ENCODE results near the gene EPN3.

Gene EPN3

DNA sequence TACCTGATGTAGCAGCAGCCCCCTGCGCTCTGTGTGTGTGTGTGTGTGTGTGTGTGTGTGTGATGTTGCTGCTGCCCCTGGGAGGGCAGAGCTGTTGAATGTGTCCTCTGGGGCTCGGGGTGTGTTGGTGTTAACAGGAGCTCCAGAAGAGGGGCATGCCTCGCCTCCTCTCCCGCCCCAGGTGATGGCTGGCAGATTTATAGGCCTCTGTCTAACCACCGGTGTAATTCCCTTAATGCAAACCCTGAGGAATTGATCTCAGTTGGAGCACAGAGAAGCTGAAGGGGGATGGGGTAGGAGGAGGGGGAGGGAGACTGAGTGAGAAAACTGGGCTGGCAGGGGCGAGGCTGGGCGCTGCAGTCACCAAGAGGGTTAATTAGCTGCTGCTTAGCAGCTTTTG is 38.0 kb downstream of the EPN3 start:
- no peak for DNase-seq

DNA sequence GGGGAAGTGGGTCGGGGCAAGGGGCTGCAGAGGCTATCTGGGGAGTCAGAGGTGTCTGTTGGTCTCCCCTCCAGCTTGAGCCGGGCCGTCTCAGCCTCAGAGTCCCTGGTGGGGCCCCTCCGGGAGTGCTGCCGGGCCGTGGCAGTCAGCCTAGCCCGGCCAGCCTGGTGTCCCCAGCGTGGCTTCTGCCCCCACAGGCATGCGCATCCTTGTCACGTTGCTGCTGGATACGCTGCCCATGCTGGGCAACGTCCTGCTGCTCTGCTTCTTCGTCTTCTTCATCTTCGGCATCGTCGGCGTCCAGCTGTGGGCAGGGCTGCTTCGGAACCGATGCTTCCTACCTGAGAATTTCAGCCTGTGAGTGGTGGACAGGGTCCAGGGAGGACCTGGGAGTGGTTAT is 39.1 kb downstream of the EPN3 start:
- DNase-seq = no peak

DNA sequence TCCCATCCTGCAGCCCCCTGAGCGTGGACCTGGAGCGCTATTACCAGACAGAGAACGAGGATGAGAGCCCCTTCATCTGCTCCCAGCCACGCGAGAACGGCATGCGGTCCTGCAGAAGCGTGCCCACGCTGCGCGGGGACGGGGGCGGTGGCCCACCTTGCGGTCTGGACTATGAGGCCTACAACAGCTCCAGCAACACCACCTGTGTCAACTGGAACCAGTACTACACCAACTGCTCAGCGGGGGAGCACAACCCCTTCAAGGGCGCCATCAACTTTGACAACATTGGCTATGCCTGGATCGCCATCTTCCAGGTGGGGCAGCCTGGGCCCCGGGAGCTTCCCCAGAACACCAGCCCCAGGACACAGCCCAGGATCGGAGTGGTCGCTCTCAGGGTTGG is 40.0 kb downstream of the EPN3 start:
- DNase-seq = no peak

DNA sequence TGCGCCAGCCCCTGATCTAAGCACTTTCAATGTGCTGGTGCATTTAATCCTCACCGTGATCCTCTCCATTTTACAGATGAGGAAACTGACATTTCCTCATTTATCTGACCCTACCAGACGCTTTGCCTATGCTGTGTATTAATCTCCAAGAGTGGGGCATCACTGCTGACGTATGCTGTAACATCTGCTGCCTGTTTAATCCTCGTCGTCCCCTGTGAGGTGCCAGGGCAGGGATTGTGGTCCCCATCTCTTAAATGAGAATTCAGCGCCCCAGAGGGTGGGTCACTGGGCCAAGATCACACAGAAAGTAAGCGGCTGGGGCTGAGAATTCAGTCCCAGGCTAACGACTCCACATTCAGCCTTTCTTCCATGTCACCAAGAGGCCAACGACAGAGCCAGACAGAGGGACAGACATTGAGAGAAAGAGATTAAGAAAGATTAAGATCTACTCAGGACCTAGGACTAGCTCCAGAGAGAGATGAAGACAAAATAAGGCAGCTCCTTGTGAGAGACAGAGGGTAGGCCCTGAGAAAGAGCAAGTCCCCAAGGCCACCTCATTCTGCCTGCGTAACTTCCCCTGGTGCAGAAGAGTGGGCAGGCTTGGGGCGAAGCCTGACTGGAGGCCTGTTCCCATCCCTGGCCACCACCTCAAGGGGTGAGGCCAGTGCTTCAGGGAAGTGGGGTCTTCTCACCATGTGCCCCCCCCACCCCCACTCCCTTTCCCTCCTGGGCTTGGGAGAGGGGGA is 41.5 kb downstream of the EPN3 start:
- no peak for DNase-seq

DNA sequence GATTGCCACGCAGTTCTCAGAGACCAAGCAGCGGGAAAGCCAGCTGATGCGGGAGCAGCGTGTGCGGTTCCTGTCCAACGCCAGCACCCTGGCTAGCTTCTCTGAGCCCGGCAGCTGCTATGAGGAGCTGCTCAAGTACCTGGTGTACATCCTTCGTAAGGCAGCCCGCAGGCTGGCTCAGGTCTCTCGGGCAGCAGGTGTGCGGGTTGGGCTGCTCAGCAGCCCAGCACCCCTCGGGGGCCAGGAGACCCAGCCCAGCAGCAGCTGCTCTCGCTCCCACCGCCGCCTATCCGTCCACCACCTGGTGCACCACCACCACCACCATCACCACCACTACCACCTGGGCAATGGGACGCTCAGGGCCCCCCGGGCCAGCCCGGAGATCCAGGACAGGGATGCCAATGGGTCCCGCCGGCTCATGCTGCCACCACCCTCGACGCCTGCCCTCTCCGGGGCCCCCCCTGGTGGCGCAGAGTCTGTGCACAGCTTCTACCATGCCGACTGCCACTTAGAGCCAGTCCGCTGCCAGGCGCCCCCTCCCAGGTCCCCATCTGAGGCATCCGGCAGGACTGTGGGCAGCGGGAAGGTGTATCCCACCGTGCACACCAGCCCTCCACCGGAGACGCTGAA is 43.2 kb downstream of the EPN3 start:
- no peak for DNase-seq

DNA sequence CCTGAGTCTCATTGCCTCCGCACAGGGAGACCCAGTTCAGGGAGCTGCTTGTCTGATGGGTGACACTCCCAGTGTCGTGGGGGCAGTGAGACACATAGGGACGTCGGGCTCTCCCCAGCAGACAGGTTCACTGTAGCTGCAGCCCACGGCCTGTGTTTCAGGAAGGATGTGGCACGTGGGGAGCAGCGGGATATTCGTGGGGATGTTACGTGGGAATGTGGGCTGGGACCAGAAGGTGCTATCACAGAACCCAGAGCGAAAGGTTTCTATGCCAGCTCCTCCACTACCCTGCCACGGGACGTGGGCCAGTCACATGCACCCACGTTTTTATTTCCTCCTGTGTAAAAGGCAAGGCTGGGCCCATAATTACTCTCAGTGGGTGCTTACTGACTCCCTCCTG is 44.3 kb downstream of the EPN3 start:
- no peak for DNase-seq

DNA sequence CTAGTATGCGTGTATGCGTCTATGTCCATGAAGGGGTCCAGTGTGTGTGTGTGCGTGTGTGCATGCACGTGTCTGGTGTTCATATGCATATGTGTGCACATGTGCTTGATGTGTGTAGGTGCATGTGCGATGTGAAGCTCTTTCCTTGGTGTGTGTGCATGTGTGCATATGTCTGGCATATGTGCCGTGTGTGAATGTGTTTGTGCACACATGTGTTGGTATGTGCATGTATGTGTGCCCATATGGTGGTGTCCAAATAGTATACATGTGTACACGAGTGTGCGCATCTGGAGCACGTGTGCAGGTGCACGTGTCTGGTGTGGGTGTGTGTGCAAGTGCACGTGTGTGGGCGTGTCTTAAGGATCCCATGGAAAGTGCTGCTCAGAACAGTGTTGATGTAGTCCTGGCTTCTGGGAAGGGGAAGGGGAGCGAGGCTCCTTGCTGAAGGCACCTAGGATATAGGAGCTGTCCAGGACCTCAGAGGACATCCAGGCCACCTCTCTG is 45.0 kb downstream of the EPN3 start:
- no peak for DNase-seq

DNA sequence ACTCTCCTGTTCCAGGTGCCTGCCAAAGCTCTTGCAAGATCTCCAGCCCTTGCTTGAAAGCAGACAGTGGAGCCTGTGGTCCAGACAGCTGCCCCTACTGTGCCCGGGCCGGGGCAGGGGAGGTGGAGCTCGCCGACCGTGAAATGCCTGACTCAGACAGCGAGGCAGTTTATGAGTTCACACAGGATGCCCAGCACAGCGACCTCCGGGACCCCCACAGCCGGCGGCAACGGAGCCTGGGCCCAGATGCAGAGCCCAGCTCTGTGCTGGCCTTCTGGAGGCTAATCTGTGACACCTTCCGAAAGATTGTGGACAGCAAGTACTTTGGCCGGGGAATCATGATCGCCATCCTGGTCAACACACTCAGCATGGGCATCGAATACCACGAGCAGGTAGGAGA is 45.6 kb downstream of the EPN3 start:
- DNase-seq = no peak

DNA sequence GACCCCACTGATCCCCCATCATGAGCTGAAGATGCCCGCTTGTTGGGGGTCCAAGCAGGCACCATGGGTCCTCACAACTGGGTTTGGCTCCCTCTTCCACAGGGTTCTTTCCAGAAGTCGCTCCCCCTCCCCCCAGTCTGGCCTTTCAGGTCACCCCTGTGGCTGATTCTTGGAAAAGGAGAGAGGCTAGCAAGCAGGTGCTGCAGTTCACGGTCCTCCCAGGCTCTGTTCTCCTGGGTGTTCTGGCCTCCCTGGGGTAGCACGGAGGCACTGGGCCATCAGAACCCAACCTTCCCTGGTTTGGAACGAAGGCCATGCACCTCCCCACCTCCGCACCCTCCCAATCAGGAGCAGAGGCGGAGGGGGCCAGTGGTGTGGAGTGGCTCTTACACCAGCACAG is 46.9 kb downstream of the EPN3 start:
- DNase-seq = no peak

DNA sequence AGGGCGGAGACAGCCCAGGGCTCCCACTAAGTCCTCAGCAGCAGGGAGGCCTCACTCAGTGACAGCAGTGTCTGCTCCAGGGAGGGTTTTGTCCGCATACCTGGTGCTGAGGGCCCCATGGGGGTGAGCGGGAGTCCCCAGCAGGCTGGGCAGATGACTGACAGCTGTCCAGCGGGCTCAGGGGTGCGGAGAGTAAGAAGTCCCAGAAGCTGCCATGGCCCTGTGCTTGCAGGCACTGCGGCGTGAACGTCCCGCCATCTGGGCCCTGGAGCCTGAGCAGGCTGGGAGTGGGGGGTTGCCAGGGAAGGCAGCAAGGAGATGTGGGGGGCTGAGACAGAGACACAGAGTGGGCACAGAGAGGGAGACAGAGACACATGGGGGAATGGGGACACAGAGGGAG is 48.1 kb downstream of the EPN3 start:
- no peak for DNase-seq

DNA sequence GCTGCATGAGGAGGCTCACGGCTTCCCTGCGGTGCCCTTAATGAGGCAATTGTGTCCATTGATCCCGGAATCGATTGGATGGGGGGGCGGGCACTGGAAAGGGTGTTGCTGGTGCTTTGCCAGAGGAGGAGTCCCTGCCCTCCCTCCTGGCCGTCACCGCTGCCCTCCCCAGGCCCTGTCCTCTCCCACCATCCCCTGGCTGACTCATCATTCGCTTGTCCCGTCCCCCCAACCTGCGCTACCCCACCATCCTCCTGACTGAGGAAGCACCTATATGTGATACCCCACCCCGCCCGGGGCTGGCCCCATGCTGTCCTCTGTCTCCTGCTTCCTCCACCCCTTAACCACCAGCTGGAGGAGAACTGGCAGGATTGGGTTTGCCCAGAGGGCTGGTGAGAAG is 48.8 kb downstream of the EPN3 start:
- DNase-seq = no peak

DNA sequence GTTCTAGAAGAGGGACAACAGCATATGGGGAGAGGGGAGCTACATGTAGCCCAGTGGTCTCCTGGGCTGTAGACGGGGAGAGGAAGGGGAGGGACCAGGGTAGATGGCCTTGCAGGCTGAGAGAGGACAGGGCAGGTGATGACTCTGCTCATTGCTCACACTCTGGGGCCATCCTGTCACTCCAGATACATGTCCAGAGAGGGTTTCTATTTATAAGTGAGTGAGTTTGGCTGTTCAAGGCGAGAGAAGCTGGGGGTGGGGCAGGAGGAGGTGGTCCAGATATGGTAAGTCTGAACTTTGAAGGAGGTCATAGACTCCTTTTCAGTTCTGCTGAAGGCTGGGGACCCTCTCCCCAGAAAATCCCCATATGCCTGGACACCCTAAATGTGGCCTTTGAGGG is 50.2 kb downstream of the EPN3 start:
- DNase-seq = no peak

DNA sequence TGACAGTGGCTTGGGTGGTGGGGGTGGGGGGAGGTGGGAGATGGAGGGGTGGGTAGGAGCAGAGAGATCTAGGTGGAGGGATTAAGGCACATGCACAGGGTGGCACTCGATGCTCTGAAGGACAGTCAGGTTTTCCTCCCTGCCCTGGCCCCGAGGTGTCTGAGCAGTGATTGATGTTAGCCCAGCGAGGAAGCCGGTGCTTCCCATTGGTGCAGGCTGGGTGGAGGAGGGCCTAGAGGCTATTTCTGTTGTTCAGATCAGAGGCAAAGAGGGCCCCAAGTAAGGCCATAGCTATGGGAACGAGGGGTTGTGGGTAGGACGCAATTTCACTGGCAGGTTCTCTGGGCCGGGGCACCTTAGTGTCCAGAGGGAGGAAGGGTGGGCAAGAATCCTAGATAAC is 51.1 kb downstream of the EPN3 start:
- DNase-seq = no peak

DNA sequence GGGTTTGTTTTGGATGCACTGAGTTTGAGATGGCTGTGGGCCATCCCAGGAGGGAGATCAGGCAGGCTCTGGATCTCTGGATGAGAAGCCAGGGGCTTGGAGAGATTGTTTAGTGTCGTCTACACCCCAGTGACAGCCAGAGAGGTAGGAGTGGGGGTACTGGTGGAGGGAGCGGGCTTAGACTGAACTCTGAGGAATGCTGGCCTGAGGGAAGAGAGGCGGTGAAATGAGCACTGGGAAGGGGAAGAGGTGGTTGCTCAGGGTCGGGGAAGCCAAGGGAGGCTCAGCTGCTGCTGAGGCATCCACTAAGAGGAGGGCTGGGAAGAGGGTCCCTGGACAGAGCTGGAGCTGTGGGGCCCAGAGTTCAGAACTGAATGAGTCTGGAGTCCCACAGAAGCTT is 51.6 kb downstream of the EPN3 start:
- no peak for DNase-seq

DNA sequence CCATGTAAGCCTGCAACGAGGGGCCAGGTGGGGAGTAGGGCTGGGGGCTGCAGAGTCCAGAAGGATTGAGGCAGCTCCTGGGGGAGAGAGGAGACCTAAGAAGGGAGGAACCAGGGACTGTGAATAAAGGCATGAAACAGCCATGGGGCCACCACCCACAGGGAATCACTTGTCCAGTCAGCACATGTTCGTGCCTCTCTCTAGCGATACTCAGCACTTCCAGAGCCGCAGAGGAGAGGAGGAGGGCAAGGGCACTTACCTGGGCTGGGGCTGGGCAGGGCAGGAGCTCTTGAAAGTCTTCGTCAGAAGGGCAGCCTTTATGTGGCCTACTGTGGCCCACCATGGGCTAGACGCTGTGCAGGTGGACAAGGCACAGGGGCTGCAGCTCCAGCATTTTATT is 52.2 kb downstream of the EPN3 start:
- DNase-seq = no peak

DNA sequence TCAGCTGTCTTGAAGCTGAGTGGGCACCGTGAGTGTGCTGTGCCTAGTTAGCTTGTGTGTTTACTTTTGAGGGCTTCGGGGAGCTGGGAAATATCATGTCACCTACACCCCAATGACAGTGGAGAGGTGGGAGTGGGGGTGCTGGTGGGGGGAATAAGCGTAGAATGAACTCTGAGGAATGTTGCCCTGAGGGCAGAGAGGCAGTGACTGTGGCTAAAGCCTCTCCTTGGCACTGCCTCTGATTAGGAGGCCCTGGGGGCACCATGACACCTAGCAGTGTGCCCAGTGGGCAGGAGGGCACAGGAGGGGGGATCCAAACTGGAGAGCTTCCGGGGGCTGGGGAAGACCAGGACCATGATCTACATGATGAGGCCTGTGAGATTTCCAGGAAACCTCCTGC is 52.8 kb downstream of the EPN3 start:
- no peak for DNase-seq

DNA sequence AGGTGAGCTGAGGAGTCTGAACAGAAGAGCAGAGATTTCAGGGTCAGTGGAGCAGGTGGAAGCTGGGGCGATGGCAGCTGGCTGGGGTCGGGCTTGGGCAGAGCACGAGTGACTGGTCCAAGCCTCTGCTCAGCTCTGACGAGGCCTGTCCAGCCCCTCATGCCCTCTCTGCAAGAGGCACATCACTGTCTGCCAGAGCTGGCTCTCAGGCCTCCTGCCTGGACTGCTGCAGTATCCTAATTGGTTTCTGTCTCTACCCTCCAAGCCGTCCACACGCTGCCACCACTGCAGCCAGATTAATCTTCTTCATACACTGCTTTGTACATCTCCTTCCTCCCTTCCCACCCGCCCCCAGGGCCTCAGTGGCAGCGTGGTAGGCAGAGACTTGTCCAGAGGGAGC is 53.4 kb downstream of the EPN3 start:
- DNase-seq = no peak

DNA sequence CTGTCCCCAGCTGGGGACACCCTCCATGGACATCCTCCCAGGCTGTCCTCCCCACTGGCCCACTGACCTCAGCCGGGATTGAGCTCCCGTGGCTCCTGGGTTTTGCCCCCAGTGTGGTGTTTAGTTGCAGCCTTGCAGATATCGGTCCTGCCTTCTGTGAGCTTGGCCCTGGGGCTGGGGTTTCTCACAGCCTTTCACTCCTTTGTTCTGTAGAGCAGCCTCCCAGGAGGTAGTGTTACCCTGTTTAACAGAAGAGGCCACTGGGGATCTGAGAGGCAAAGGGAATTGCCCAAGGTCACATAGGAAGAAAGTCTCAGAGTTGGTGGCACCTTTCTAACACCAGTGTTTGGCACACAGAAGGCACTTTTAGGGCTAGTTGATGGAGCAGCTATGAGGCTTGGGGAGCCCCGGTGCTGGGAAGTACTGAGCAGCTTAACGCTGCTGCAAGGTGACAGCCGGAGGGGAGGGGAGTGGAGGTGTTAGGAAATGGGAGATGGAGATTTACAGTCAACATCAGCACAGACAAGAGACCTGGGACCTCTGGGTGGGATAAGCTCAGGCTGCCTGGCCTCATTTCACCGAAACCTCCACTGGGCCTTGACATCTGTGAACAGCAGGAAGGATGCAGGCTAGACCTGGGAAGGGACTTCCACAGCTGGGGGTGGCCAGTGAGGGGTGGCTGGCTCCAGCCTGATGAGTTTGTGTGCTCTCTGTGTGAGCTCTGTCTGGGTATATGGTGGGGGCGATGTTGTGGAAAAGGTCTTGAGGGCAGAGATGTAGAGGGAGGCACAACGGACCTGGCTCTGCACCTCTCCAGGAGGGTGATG is 54.1 kb downstream of the EPN3 start:
- no peak for DNase-seq

DNA sequence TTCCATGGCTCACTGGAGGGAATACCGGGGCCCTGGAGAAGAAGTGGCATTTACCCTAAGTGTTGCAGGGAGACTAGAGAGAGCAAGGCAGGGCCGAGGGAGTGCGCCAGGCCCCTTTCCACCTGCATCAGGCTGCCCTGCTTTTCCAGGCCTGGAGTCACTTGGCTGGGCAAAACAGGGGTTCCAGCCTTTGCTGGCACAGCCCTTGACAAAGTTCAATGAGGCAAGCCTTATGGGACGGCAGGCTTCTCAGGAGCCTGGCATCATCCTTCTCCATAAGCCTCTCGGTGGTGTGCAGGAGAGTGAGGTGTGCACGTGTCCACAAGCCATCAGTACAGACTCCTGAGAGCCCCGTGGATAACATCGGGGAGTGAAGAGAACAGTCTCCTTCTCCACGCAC is 55.0 kb downstream of the EPN3 start:
- no peak for DNase-seq

DNA sequence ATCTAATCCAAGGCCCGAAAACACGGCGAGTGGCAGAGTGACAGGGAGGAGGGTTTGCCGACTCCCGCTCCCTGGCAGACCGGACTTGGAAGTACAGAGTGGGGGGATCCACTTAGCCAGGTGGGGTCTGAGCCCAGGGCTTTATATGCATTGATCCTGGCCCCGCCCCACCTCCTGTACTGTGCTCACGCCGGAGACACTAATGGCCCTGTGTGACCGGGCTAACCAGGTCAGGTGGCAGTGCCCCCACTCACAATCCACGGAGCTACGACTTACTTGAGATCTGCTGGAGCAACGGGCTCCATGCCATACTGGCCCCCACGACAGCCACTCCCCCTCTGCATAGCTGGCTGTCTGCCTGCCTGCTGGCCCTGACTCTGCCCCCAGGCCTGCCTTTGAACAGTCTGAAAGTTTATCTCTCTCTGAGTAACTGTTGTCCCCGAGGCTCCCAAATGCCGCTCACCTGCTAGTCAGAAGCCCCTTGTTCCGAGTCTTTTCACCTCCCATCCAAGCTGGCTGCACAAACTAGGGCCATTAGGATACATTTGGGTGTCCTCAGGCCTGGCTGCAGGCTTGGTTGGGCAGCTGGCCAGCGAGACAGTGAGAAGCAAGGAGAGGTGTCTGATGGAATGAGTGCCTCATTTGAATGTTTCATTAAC is 56.0 kb downstream of the EPN3 start:
- DNase-seq = peak; percentile 16

DNA sequence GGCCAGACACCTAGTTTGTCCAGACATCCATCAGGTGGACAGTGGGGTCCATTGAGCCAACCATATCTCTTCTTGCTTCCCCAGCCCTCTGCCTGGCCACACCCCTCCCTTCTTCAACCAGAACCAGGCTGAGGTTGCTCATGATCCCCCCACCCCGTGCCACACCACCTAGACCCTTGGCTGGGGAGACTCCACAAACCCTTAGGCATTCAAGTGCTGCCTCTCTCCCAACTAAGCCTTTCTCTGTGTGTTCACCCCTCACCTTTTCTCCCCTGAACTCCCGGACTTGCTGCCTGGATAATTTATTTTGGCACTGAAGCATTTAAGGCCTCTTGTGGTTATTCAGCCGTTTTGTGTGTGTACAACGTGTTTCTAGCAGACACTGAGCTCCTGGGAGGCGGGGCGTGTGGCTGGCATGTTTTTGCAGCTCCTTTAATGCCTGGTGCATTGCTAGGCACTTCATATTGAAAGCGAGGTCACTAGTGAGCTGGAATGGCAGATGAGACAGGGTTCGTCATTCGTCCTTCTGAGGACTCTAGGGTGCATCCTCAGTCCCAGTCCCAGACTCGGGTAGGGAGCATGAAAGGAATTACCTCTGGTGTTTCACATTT is 56.7 kb downstream of the EPN3 start:
- DNase-seq = peak; percentile 51

DNA sequence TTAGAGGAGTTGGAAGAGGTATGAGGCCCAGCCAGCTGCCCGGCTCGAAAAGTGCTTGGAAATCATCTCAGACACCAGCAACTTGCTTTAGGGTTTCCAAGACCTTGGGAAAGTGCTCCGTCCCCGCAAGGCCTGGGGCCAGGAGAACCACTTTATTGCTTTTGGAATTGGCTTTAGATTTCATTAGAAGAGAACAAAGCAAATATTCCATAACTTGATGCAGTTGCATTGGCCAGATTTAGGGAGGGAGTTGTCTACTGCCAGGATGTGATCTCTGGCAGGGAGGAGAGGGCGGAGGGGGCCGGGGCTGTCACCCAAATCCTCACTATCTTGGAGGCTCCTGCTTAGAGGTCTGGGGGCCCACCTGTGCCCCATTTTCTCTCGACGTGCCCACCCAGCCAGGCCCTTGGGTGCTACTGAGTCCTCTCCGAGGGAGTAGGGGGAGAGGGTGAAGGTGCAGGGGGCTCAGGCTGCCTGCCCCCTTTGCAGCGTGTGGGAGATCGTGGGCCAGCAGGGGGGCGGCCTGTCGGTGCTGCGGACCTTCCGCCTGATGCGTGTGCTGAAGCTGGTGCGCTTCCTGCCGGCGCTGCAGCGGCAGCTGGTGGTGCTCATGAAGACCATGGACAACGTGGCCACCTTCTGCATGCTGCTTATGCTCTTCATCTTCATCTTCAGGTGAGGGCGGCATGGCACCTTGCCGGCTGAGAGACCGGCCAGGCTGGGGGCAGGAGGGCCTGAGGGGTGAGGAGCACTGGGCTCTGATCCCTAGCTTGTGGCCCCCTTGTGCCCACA is 58.6 kb downstream of the EPN3 start:
- no peak for DNase-seq

Measured in kidney glomerular epithelial cell (primary cell).